ENCODE measurements around the gene ITGB4. TPM values are rescaled to one million over a fixed set of nuclear protein-coding genes. Genes with fewer than 3 reads are reported as not detected.

The ITGB4 gene
- total and polyA plus RNA-seq, 2 donors (not counting 3 experiments of a cell fraction or from before 2014, with no cell fraction given) = 4.2 to 6.7 TPM

GRCh38 chr17:75729351-75729750 is 8.1 kb downstream of the ITGB4 start:
- no peak overlapping the region for H3K9ac ChIP-seq (replicated peaks; ENCODE audit: extremely low read depth, insufficient read depth, low read length)

More at GRCh38 chr17:75729351-75729750, 8.1 kb downstream of the ITGB4 start:
- BruUV-seq (replicated peaks) = no TSS peak
- no peak for DNase-seq (ENCODE audit: low read depth, low spot score)
- ChIA-PET POLR2A (no interaction called here), CTCF (interaction anchor here (0.8 to 1.6 kb wide), 6 partner anchors 9 to 96 kb away, joined by 3 to 15 read pairs (median 4); partner anchors contain the start of gene SMIM5)
- Histone ChIP-seq H3K27me3 (ENCODE audit: control insufficient read depth in 2 of 2, insufficient read depth in 2 of 2, low read length in 2 of 2) (no peaks in the 10 kb centered on the region), H3K4me2 (ENCODE audit: insufficient read depth, low read length) (no peak overlapping the region), H3K4me3 (replicated peaks in 1 of 3; ENCODE audit: insufficient read depth in 1 of 3, low read depth in 1 of 3, low read length in 3 of 3) (no peak overlapping the region), H3K79me2 (ENCODE audit: control insufficient read depth, insufficient read depth, low read length) (no peaks in the 10 kb centered on the region), H3K4me1 (ENCODE audit: control insufficient read depth, extremely low read depth, insufficient read depth, low read length) (no peaks in the 10 kb centered on the region), H4K20me1 (replicated peaks; ENCODE audit: control insufficient read depth, extremely low read depth, insufficient read depth, low read length) (no peaks in the 10 kb centered on the region), H3K9me1 (replicated peaks; ENCODE audit: control insufficient read depth, extremely low read depth, insufficient read depth, low read length) (no peaks in the 10 kb centered on the region), H3K9me3 (replicated peaks; ENCODE audit: control insufficient read depth, insufficient read depth, low read length) (no peaks in the 10 kb centered on the region), H3K36me3 (ENCODE audit: control insufficient read depth in 2 of 2, extremely low read depth in 1 of 2, insufficient read depth in 2 of 2, low read length in 2 of 2) (no peaks in the 10 kb centered on the region), H2AFZ (ENCODE audit: low read depth, low read length) (no peak overlapping the region), H3K27ac (ENCODE audit: insufficient read depth, low read depth, low read length) (no peak overlapping the region)
- dilution Hi-C loops (cut with MboI; ENCODE audit: extremely low pct_ligation_motif_present, low sequenced_read_pairs) (no loop called here), intact Hi-C loops (cut with micrococcal nuclease) (no loop called here)
- TF ChIP-seq JUN (IDR thresholded peaks at IDR 0.05; ENCODE audit: borderline replicate concordance, insufficient read depth, insufficient read length, low read depth) (no peak), POLR2A (IDR thresholded peaks at IDR 0.05; ENCODE audit: low read depth, low read length) (no peak), GATA2 (IDR thresholded peaks at IDR 0.05; ENCODE audit: insufficient read depth, insufficient read length, low read depth, low read length) (no peak), POLR2AphosphoS5 (IDR thresholded peaks at IDR 0.05; ENCODE audit: insufficient read depth, low read depth, low read length) (no peak), EZH2 (IDR thresholded peaks at IDR 0.05; ENCODE audit: borderline replicate concordance, low read depth, low read length, severe bottlenecking) (no peak), MAX (IDR thresholded peaks at IDR 0.05; ENCODE audit: insufficient read depth, insufficient read length) (no peak), MYC (IDR thresholded peaks at IDR 0.05; ENCODE audit: low read depth, low read length) (no peak), CTCF (IDR thresholded peaks at IDR 0.05; ENCODE audit: extremely low read depth in 1 of 2, insufficient read depth in 1 of 2, low read depth in 1 of 2, low read length in 2 of 2) (no peak), FOS (IDR thresholded peaks at IDR 0.05; ENCODE audit: borderline replicate concordance, insufficient read depth, low read length) (no peak)
- no peak for FAIRE-seq
